ENCODE measurements around the gene SBF2.
"Not testable (repeated sequence)": the region's sequence is repeated elsewhere in the genome, so short reads cannot be mapped to it uniquely, and the experiment has no call there.

Gene SBF2

GRCh38 chr11:9905960-9906791, 387.8 kb downstream of the SBF2 start:
- no peak for DNase-seq (ENCODE audit: low read depth in 1 of 2, low spot score in 1 of 2)

- DNase-seq (ENCODE audit: low read depth in 1 of 2, low spot score in 1 of 2) = no peak
Observed at GRCh38 chr11:9905501-9905951, 388.5 kb downstream of the SBF2 start.

GRCh38 chr11:9903579-9903978, 390.4 kb downstream of the SBF2 start:
- DNase-seq (ENCODE audit: low read depth in 1 of 2, low spot score in 1 of 2) = no peak

- no peak for DNase-seq (ENCODE audit: low read depth in 1 of 2, low spot score in 1 of 2)
Observed at GRCh38 chr11:9901943-9902342, 392.1 kb downstream of the SBF2 start.

GRCh38 chr11:9900253-9900652, 393.8 kb downstream of the SBF2 start:
- DNase-seq (ENCODE audit: low read depth in 1 of 2, low spot score in 1 of 2) = not testable (repeated sequence)

GRCh38 chr11:9899676-9900075, 394.3 kb downstream of the SBF2 start:
- DNase-seq (ENCODE audit: low read depth in 1 of 2, low spot score in 1 of 2) = no peak

- no peak for DNase-seq (ENCODE audit: low read depth in 1 of 2, low spot score in 1 of 2)
Observed at GRCh38 chr11:9896902-9897301, 397.1 kb downstream of the SBF2 start.

- DNase-seq (ENCODE audit: low read depth in 1 of 2, low spot score in 1 of 2) = no peak
Observed at GRCh38 chr11:9895006-9895405, 399.0 kb downstream of the SBF2 start.

- DNase-seq (ENCODE audit: low read depth in 1 of 2, low spot score in 1 of 2) = no peak
Observed at GRCh38 chr11:9893474-9893873, 400.5 kb downstream of the SBF2 start.

GRCh38 chr11:9888938-9889337, 405.1 kb downstream of the SBF2 start:
- no peak for DNase-seq (ENCODE audit: low read depth in 1 of 2, low spot score in 1 of 2)

- no peak for DNase-seq (ENCODE audit: low read depth in 1 of 2, low spot score in 1 of 2)
Observed at GRCh38 chr11:9887472-9887871, 406.5 kb downstream of the SBF2 start.

GRCh38 chr11:9886595-9886994, 407.4 kb downstream of the SBF2 start:
- no peak for DNase-seq (ENCODE audit: low read depth in 1 of 2, low spot score in 1 of 2)

- DNase-seq (ENCODE audit: low read depth in 1 of 2, low spot score in 1 of 2) = no peak
Observed at GRCh38 chr11:9884601-9885000, 409.4 kb downstream of the SBF2 start.

- no peak for DNase-seq (ENCODE audit: low read depth in 1 of 2, low spot score in 1 of 2)
Observed at GRCh38 chr11:9880657-9881056, 413.4 kb downstream of the SBF2 start.

- DNase-seq (ENCODE audit: low read depth in 1 of 2, low spot score in 1 of 2) = no peak
Observed at GRCh38 chr11:9878936-9879335, 415.1 kb downstream of the SBF2 start.

GRCh38 chr11:9876331-9876730, 417.7 kb downstream of the SBF2 start:
- no peak for DNase-seq (ENCODE audit: low read depth in 1 of 2, low spot score in 1 of 2)

- DNase-seq (ENCODE audit: low read depth in 1 of 2, low spot score in 1 of 2) = no peak
Observed at GRCh38 chr11:9875862-9876261, 418.2 kb downstream of the SBF2 start.

GRCh38 chr11:9875399-9875798, 418.6 kb downstream of the SBF2 start:
- DNase-seq (ENCODE audit: low read depth in 1 of 2, low spot score in 1 of 2) = no peak

- no peak for DNase-seq (ENCODE audit: low read depth in 1 of 2, low spot score in 1 of 2)
Observed at GRCh38 chr11:9874466-9874865, 419.6 kb downstream of the SBF2 start.

- DNase-seq (ENCODE audit: low read depth in 1 of 2, low spot score in 1 of 2) = no peak
Observed at GRCh38 chr11:9868641-9869040, 425.4 kb downstream of the SBF2 start.

GRCh38 chr11:9862981-9863380, 431.0 kb downstream of the SBF2 start:
- DNase-seq (ENCODE audit: low read depth in 1 of 2, low spot score in 1 of 2) = no peak

- DNase-seq (ENCODE audit: low read depth in 1 of 2, low spot score in 1 of 2) = peak in 1 of 2 donors; percentile 36
Observed at GRCh38 chr11:9861860-9862725, 431.9 kb downstream of the SBF2 start.

All from activated CD4-positive, alpha-beta T cell treated with anti-CD3 and anti-CD28 coated beads, Interleukin-2, amount 50 U/mL, for 24 hours (primary cell).